ENCODE results near the gene NGRN.
"Not testable (repeated sequence)": the region's sequence is repeated elsewhere in the genome, so short reads cannot be mapped to it uniquely, and the experiment has no call there.

NGRN gene

GRCh38 chr15:90286678-90287077 is 21.2 kb downstream of the NGRN start:
- DNase-seq: peak in 1 of 3 experiments; percentile 50

- no peak for DNase-seq
Observed at GRCh38 chr15:90287101-90287500, 21.6 kb downstream of the NGRN start.

GRCh38 chr15:90287946-90288345 is 22.5 kb downstream of the NGRN start:
- no peak for DNase-seq

GRCh38 chr15:90291679-90292356 is 26.3 kb downstream of the NGRN start:
- DNase-seq: peak; percentile 46 to 74 (median 61)

GRCh38 chr15:90293040-90293810 is 27.8 kb downstream of the NGRN start:
- DNase-seq: peak; percentile 85 to 95 (median 88)

- no peak for DNase-seq
Observed at GRCh38 chr15:90294159-90294558, 28.7 kb downstream of the NGRN start.

GRCh38 chr15:90294601-90295269 is 29.3 kb downstream of the NGRN start:
- peak in 2 of 3 experiments; percentile 52 to 62 for DNase-seq

GRCh38 chr15:90295270-90295648 is 29.8 kb downstream of the NGRN start:
- DNase-seq: peak in 2 of 3 experiments; percentile 52 to 69

- DNase-seq: not testable (repeated sequence)
Observed at GRCh38 chr15:90296316-90296884, 30.9 kb downstream of the NGRN start.

GRCh38 chr15:90297021-90297420 is 31.5 kb downstream of the NGRN start:
- DNase-seq: no peak

- DNase-seq: no peak
Observed at GRCh38 chr15:90300541-90300940, 35.1 kb downstream of the NGRN start.

GRCh38 chr15:90300988-90301706 is 35.7 kb downstream of the NGRN start:
- peak; percentile 18 to 63 (median 21) for DNase-seq

- no peak for DNase-seq
Observed at GRCh38 chr15:90301707-90302300, 36.3 kb downstream of the NGRN start.

- not testable (repeated sequence) for DNase-seq
Observed at GRCh38 chr15:90305355-90305754, 39.9 kb downstream of the NGRN start.

- no peak for DNase-seq
Observed at GRCh38 chr15:90305932-90306331, 40.5 kb downstream of the NGRN start.

GRCh38 chr15:90306560-90306959 is 41.1 kb downstream of the NGRN start:
- no peak for DNase-seq

- DNase-seq: no peak
Observed at GRCh38 chr15:90307661-90308060, 42.2 kb downstream of the NGRN start.

- peak in 1 of 3 experiments; percentile 16 for DNase-seq
Observed at GRCh38 chr15:90309020-90309419, 43.5 kb downstream of the NGRN start.

GRCh38 chr15:90315278-90315982 is 50.0 kb downstream of the NGRN start:
- DNase-seq: no peak

- DNase-seq: no peak
Observed at GRCh38 chr15:90316139-90316538, 50.7 kb downstream of the NGRN start.

GRCh38 chr15:90318591-90318990 is 53.1 kb downstream of the NGRN start:
- no peak for DNase-seq
